ENCODE measurements around the gene SPATA25.

GRCh38 chr20:45904583-45905504, 17.4 kb upstream of the SPATA25 start:
- TF ChIP-seq CTCF (conservative IDR thresholded peaks at IDR 0.05 in 1 of 2, IDR thresholded peaks at IDR 0.05 in 1 of 2; ENCODE audit: low read depth in 1 of 2, low read length in 2 of 2), result no peak
- no peak for TF ChIP-seq EZH2 (IDR thresholded peaks at IDR 0.05; ENCODE audit: low read length, missing control alignments)
